Loucy (cell line): Measurements from ENCODE around the gene WDR12.
"Not testable (repeated sequence)": the region's sequence is repeated elsewhere in the genome, so short reads cannot be mapped to it uniquely, and the experiment has no call there.

ENCODE experiments used
- H2AFZ ChIP-seq: fragments of 200-600 bp; sonication (generic); 2 replicates; pipeline ENCODE4 v1.6.0; 2016; ENCODE audit warnings: antibody characterized with exemption, mild to moderate bottlenecking, low read length, moderate library complexity
- H3F3A ChIP-seq: fragments of 200-600 bp; 2 replicates; pipeline ENCODE4 v1.6.0; 2016; ENCODE audit warnings: antibody characterized with exemption, low read depth, mild to moderate bottlenecking
- H3K27me3 ChIP-seq: fragments of 200-600 bp; sonication (generic); 2 replicates; pipeline ENCODE4 v1.6.1; 2014; ENCODE audit warnings: low read length, mild to moderate bottlenecking; ENCODE audit not compliant: insufficient read depth, poor library complexity, severe bottlenecking
- H3K36me3 ChIP-seq: fragments of 200-600 bp; sonication (generic); 2 replicates; pipeline ENCODE4 v1.6.1; 2016; ENCODE audit warnings: low read length; ENCODE audit not compliant: insufficient read depth
- H3K4me1 ChIP-seq: fragments of 200-600 bp; sonication (generic); 2 replicates; pipeline ENCODE4 v1.5.1; 2014; ENCODE audit warnings: low read length, mild to moderate bottlenecking; ENCODE audit not compliant: insufficient read depth, poor library complexity, severe bottlenecking
- H3K4me2 ChIP-seq: fragments of 200-600 bp; sonication (generic); 2 replicates; pipeline ENCODE4 v1.6.0; 2014; ENCODE audit warnings: antibody characterized with exemption, low read length, low read depth, mild to moderate bottlenecking; ENCODE audit not compliant: poor library complexity, severe bottlenecking
- H3K4me3 ChIP-seq: fragments of 200-600 bp; sonication (generic); 2 replicates; pipeline ENCODE4 v1.5.1; 2014; ENCODE audit warnings: low read length, mild to moderate bottlenecking, mixed read lengths; ENCODE audit not compliant: poor library complexity, severe bottlenecking
- H3K79me2 ChIP-seq: fragments of 200-600 bp; sonication (generic); 2 replicates; pipeline ENCODE4 v1.6.1; 2014; ENCODE audit warnings: low read length; ENCODE audit not compliant: insufficient read depth
- H3K9ac ChIP-seq: fragments of 200-600 bp; sonication (generic); 2 replicates; pipeline ENCODE4 v1.6.0; 2014; ENCODE audit warnings: mild to moderate bottlenecking, low read depth, low read length, moderate library complexity; ENCODE audit not compliant: poor library complexity, severe bottlenecking
- H3K9me2 ChIP-seq: fragments of 200-600 bp; sonication (generic); replicated peaks from 2 replicates; pipeline ENCODE4 v1.6.1; 2016; ENCODE audit warnings: low read depth, low read length, mixed read lengths
- H3K9me3 ChIP-seq: fragments of 200-600 bp; sonication (generic); 2 replicates; pipeline ENCODE4 v1.6.1; 2014; ENCODE audit warnings: mild to moderate bottlenecking, antibody characterized with exemption, low read length, low read depth; ENCODE audit not compliant: insufficient read depth
- H4K20me1 ChIP-seq: fragments of 200-600 bp; sonication (generic); 2 replicates; pipeline ENCODE4 v1.6.0; 2014; ENCODE audit warnings: antibody characterized with exemption, low read length, mild to moderate bottlenecking; ENCODE audit not compliant: insufficient read depth, poor library complexity, severe bottlenecking
- EZH2phosphoT487 ChIP-seq: fragments of 200-600 bp; IDR thresholded peaks from 2 replicates; pipeline ENCODE4 v1.6.1; 2018; ENCODE audit warnings: antibody characterized with exemption, mild to moderate bottlenecking, moderate library complexity, borderline replicate concordance
- TF ChIP-seq, protein P1 (sequence below): fragments of 200-600 bp; sonication (generic); conservative IDR thresholded peaks from 2 replicates; pipeline ENCODE4 v1.5.1; 2014; ENCODE audit warnings: mild to moderate bottlenecking, antibody characterized with exemption, low read length

WDR12 gene

GRCh38 chr2:202909394-202910192 lies 1.9 kb downstream of the WDR12 start:
- peaks cover 21% of the 10 kb centered on the region for H4K20me1 ChIP-seq
- no peaks in the 10 kb centered on the region for H3K27me3 ChIP-seq
- peaks cover 41% of the 10 kb centered on the region for H3K4me1 ChIP-seq
- no peaks in the 10 kb centered on the region for H3K9me3 ChIP-seq
- no peak for TF ChIP-seq EZH2phosphoT487
- TF ChIP-seq, protein P1, sequence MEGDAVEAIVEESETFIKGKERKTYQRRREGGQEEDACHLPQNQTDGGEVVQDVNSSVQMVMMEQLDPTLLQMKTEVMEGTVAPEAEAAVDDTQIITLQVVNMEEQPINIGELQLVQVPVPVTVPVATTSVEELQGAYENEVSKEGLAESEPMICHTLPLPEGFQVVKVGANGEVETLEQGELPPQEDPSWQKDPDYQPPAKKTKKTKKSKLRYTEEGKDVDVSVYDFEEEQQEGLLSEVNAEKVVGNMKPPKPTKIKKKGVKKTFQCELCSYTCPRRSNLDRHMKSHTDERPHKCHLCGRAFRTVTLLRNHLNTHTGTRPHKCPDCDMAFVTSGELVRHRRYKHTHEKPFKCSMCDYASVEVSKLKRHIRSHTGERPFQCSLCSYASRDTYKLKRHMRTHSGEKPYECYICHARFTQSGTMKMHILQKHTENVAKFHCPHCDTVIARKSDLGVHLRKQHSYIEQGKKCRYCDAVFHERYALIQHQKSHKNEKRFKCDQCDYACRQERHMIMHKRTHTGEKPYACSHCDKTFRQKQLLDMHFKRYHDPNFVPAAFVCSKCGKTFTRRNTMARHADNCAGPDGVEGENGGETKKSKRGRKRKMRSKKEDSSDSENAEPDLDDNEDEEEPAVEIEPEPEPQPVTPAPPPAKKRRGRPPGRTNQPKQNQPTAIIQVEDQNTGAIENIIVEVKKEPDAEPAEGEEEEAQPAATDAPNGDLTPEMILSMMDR = no peak
- no peak overlapping the region for H2AFZ ChIP-seq
- peaks cover 11% of the 10 kb centered on the region; the same call in 1 of the 2 replicates for H3K36me3 ChIP-seq
- no peaks in the 10 kb centered on the region for H3K9me2 ChIP-seq
- peaks cover 56% of the 10 kb centered on the region for H3K79me2 ChIP-seq
- H3K4me2 ChIP-seq = peak overlapping the region; percentile 96
- H3K4me3 ChIP-seq = peak overlapping the region; percentile 96
- peak overlapping the region; percentile 91 for H3K9ac ChIP-seq
- H3F3A ChIP-seq = no peaks in the 10 kb centered on the region

GRCh38 chr2:202908186-202908585 lies 3.3 kb downstream of the WDR12 start:
- H3K9me3 ChIP-seq = no peaks in the 10 kb centered on the region
- peaks cover 59% of the 10 kb centered on the region for H3K79me2 ChIP-seq
- peaks cover 21% of the 10 kb centered on the region for H4K20me1 ChIP-seq
- H3K9ac ChIP-seq = peak overlapping the region; percentile 40
- TF ChIP-seq, protein P1 = no peak
- TF ChIP-seq EZH2phosphoT487 = no peak
- peaks cover 41% of the 10 kb centered on the region for H3K4me1 ChIP-seq
- peaks cover 11% of the 10 kb centered on the region; the same call in 1 of the 2 replicates for H3K36me3 ChIP-seq
- H3K4me2 ChIP-seq = peak overlapping the region; percentile 71
- no peak overlapping the region for H2AFZ ChIP-seq
- no peaks in the 10 kb centered on the region for H3F3A ChIP-seq
- H3K27me3 ChIP-seq = no peaks in the 10 kb centered on the region
- H3K9me2 ChIP-seq = no peaks in the 10 kb centered on the region
- peak overlapping the region; percentile 61 for H3K4me3 ChIP-seq

DNA sequence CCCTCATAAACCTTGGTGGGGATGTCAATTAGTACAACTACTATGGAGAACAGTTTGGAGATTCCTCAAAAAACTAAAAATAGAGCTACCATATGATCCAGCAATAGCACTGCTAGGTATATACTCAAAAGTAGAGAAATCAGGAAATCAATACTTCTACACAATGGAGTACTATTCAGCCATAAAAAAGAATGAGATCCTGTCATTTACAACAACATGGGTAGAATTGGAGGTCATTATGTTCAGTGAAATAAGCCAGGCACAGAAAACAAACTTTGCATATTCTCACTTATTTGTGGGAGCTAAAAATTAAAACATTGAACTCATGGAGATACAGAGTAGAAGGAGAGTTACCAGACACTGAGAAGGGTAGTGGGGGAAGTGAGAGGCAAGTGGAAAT lies 6.0 kb downstream of the WDR12 start:
- not testable (repeated sequence) for H3F3A ChIP-seq, H2AFZ ChIP-seq, H3K27me3 ChIP-seq, H3K9me3 ChIP-seq, H3K4me2 ChIP-seq, H3K9ac ChIP-seq, H3K4me3 ChIP-seq, H3K9me2 ChIP-seq
- H4K20me1 ChIP-seq = peaks cover 17% of the 10 kb centered on the region
- H3K79me2 ChIP-seq = peaks cover 47% of the 10 kb centered on the region
- peaks cover 23% of the 10 kb centered on the region; the same call in 1 of the 2 replicates for H3K36me3 ChIP-seq
- peaks cover 33% of the 10 kb centered on the region for H3K4me1 ChIP-seq
